ENCODE results near the gene TK2.
A peak's percentile ranks its signal among the peaks of the same experiment; 100 is the strongest.

The TK2 gene

DNA sequence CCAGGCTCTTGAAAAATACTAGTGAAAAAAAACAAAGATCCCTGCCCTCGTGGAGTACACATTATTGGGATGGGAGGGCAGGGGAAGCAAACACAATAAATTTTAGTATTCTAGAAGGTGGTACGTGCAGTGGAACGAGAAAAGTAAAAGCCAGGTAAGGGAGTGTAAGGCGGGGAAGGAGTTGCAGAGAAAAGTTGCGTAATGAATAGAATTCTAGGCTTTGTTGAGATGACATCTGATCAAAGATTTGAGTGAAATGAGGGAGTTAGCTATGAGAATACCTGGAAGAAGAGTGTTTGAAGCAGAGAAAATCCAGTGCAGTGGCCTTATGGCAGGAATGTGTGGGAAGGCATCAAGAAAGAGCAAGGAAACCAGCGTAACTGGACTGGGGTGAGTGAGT, 4.6 kb upstream of the TK2 start:
- ChIA-PET CTCF (interaction anchor here (0.6 kb wide), 1 partner anchor 8 kb away, joined by 5 read pairs; no protein-coding TSS in a partner anchor), POLR2A (ENCODE audit: low non-redundant PET) (no interaction called here)
- DNase-seq (ENCODE audit: low spot score): no peak
- TF ChIP-seq CTCF (conservative IDR thresholded peaks at IDR 0.05; ENCODE audit: low read depth): no peak
- no peak overlapping the region for H3K27ac ChIP-seq

- no peak overlapping the region for H3K27ac ChIP-seq
- no peak for TF ChIP-seq CTCF (conservative IDR thresholded peaks at IDR 0.05; ENCODE audit: low read depth)
- DNase-seq (ENCODE audit: low spot score): no peak
- ChIA-PET CTCF (interaction anchor here (0.6 to 0.7 kb wide), 2 partner anchors 8 to 277 kb away, joined by 3 to 5 read pairs; no protein-coding TSS in a partner anchor), POLR2A (ENCODE audit: low non-redundant PET) (no interaction called here)
These were observed 4.1 kb upstream of the TK2 start for GRCh38 chr16:66554021-66554420.

GRCh38 chr16:66553223-66553622, 3.3 kb upstream of the TK2 start:
- ChIA-PET CTCF (interaction anchor here (0.7 kb wide), 1 partner anchor 161 kb away, joined by 3 read pairs; no protein-coding TSS in a partner anchor), POLR2A (ENCODE audit: low non-redundant PET) (no interaction called here)
- H3K27ac ChIP-seq: peak overlapping the region; percentile 91
- TF ChIP-seq CTCF (conservative IDR thresholded peaks at IDR 0.05; ENCODE audit: low read depth): no peak
- no peak for DNase-seq (ENCODE audit: low spot score)

- H3K27ac ChIP-seq: peak within 1 kb of the TSS; percentile 91
- ChIA-PET POLR2A (ENCODE audit: low non-redundant PET) (no interaction called here), CTCF (interaction anchor here (0.6 to 1.4 kb wide), 4 partner anchors 41 to 848 kb away, joined by 3 read pairs; no protein-coding TSS in a partner anchor)
- TF ChIP-seq CTCF (conservative IDR thresholded peaks at IDR 0.05; ENCODE audit: low read depth): no peak
- peak; percentile 96 for DNase-seq (ENCODE audit: low spot score)
These were observed 2.6 kb upstream of the TK2 start, which contains the start of gene CKLF for GRCh38 chr16:66552286-66553177. CKLF (plus strand) TSS chr16:66552576; CDS start chr16:66552716, 140 bp downstream.

DNA sequence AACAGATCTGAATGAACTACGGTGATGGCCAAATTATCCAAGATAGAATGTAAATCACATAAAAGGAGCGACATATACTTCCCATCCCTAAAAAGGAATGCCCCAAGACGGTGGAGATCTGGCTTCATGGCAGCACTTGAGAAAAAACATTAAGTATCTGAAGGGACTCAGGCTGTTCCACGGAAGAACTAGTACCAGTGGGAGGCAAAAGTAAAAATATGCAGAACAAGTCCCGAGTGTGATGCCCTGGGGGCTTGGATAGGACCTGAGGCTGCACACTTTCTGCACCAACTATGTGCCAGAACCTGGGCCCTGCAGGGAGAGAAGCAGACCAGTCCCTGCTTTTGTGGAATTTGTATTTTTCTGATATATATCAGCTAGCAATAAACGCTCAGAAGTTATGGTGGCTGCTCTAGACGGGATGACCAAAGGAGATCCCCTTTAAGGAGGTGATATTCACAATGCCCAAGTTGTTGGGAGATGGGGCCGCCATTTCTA, 1.9 kb upstream of the TK2 start:
- TF ChIP-seq CTCF (conservative IDR thresholded peaks at IDR 0.05; ENCODE audit: low read depth): no peak
- ChIA-PET CTCF (interaction anchor here (0.7 to 1.4 kb wide), 3 partner anchors 21 to 847 kb away, joined by 3 to 5 read pairs (median 3); no protein-coding TSS in a partner anchor), POLR2A (ENCODE audit: low non-redundant PET) (no interaction called here)
- H3K27ac ChIP-seq: peak overlapping the region; percentile 91
- no peak for DNase-seq (ENCODE audit: low spot score)

GRCh38 chr16:66551348-66551759, 1.4 kb upstream of the TK2 start:
- ChIA-PET CTCF (interaction anchor here (0.6 to 1.4 kb wide), 3 partner anchors 21 to 108 kb away, joined by 3 to 5 read pairs (median 3); no protein-coding TSS in a partner anchor), POLR2A (ENCODE audit: low non-redundant PET) (no interaction called here)
- TF ChIP-seq CTCF (conservative IDR thresholded peaks at IDR 0.05; ENCODE audit: low read depth): no peak
- H3K27ac ChIP-seq: peak overlapping the region; percentile 91
- DNase-seq (ENCODE audit: low spot score): no peak

Measured in RWPE1 (cell line).